HCT116 (cell line): ENCODE measurements around the gene NUDT14. TPM values are rescaled to one million over a fixed set of nuclear protein-coding genes. Genes with fewer than 3 reads are reported as not detected.

Experiments
- ATAC-seq: fragments of 200-7000 bp; cut with Tn5 transposase; 2 replicates; pipeline ENCODE4 v1.9.1; 2020; ENCODE audit warnings: mild to moderate bottlenecking, moderate library complexity
- BruUV-seq: library from RNA; stranded (reverse); fragments of 400-500 nt; replicated peaks from 2 replicates; lab custom pipeline; 2021; lab: Mats Ljungman, UMichigan
- CTCF ChIA-PET: fragments of 300-600 bp; sonication (Branson Sonifier 250); formaldehyde crosslinking; loops from one replicate; lab custom pipeline; 2021; ENCODE audit warnings: antibody characterized with exemption; lab: Charles Lee
- POLR2A ChIA-PET: fragments of 300-600, 350-600 bp; sonication (Branson Sonifier 250); formaldehyde crosslinking; loops from one replicate; lab custom pipeline; 2021; ENCODE audit warnings: antibody characterized with exemption; lab: Charles Lee
- RAD21 ChIA-PET, 2 experiments: fragments of 300-600 bp; sonication (Branson Sonifier 250); formaldehyde crosslinking; loops; one replicate each; lab custom pipeline; 2023; ENCODE audit warnings: low total read pairs in 2 of 2; ENCODE audit not compliant: uncharacterized antibody in 2 of 2, unreplicated experiment in 2 of 2, low non-redundant PET in 1 of 2; lab: Charles Lee
- DNase-seq: peaks from one replicate; pipeline ENCODE4 v3.0.0-alpha.2; 2010; ENCODE audit warnings: low read depth, low spot score
- H2AFZ ChIP-seq: fragments of 200-600 bp; shearing (Covaris generic), sonication (generic); 2 replicates; pipeline ENCODE4 v1.6.1; 2017; ENCODE audit warnings: low read depth, mixed run types, mixed read lengths, antibody characterized with exemption, low read length; ENCODE audit not compliant: poor library complexity, severe bottlenecking
- H3K27ac ChIP-seq: 2 replicates; pipeline ENCODE4 v1.5.1; 2012; ENCODE audit warnings: low read depth, low read length
- H3K27me3 ChIP-seq: fragments of 200-600 bp; sonication (generic); 2 replicates; pipeline ENCODE4 v1.6.1; 2016; ENCODE audit warnings: mixed run types, low read length, mixed read lengths; ENCODE audit not compliant: insufficient read depth
- H3K36me3 ChIP-seq, 2 experiments: fragments of 200-500 bp in 1 of 2; fragments of 200-600 bp in 1 of 2; sonication (Bioruptor generic) in 1 of 2; sonication (generic) in 1 of 2; 2 replicates each; pipeline versions ENCODE4 v1.5.1 to v1.6.1; 2014 to 2016; ENCODE audit warnings: low read length in 2 of 2, inconsistent platforms in 1 of 2, mixed read lengths in 1 of 2, mixed run types in 1 of 2; ENCODE audit not compliant: insufficient read depth in 2 of 2, control insufficient read depth in 1 of 2
- H3K4me1 ChIP-seq, 2 experiments: fragments of 200-600 bp in 1 of 2; sonication (generic) in 1 of 2; 2 replicates each; pipeline versions ENCODE4 v1.5.1 to v1.6.1; 2012 to 2017; ENCODE audit warnings: low read length in 2 of 2, inconsistent platforms in 1 of 2, mild to moderate bottlenecking in 1 of 2, mixed read lengths in 1 of 2, mixed run types in 1 of 2, moderate library complexity in 1 of 2; ENCODE audit not compliant: insufficient read depth in 2 of 2, control insufficient read depth in 1 of 2
- H3K4me2 ChIP-seq: fragments of 200-600 bp; sonication (generic); 2 replicates; pipeline ENCODE4 v1.6.1; 2017; ENCODE audit warnings: mixed run types, low read length, mixed read lengths
- H3K4me3 ChIP-seq, 2 experiments: fragments of 200-600 bp in 1 of 2; sonication (generic) in 1 of 2; replicated peaks in 1 of 2; 2 replicates each; pipeline ENCODE4 v1.5.1; 2011 to 2016; ENCODE audit warnings: low read length in 2 of 2, control low read depth in 1 of 2, low read depth in 1 of 2, mild to moderate bottlenecking in 1 of 2, mixed read lengths in 1 of 2, mixed run types in 1 of 2
- H3K79me2 ChIP-seq: fragments of 200-600 bp; sonication (generic); 2 replicates; pipeline ENCODE4 v1.6.1; 2017; ENCODE audit warnings: mild to moderate bottlenecking, mixed run types, low read length, moderate library complexity, mixed read lengths; ENCODE audit not compliant: insufficient read depth
- H3K9ac ChIP-seq: fragments of 200-600 bp; sonication (generic); 2 replicates; pipeline ENCODE4 v1.6.1; 2016; ENCODE audit warnings: low read length, mixed read lengths
- H3K9me2 ChIP-seq: fragments of 200-600 bp; sonication (generic), shearing (Covaris generic); 2 replicates; pipeline ENCODE4 v1.6.1; 2017; ENCODE audit warnings: mixed run types, mild to moderate bottlenecking, moderate library complexity; ENCODE audit not compliant: insufficient read depth
- H3K9me3 ChIP-seq, 2 experiments: fragments of 200-500 bp in 1 of 2; fragments of 200-600 bp in 1 of 2; sonication (Bioruptor generic) in 1 of 2; sonication (generic) in 1 of 2; 2 replicates each; pipeline ENCODE4 v1.6.1; 2014 to 2017; ENCODE audit warnings: low read length in 2 of 2, mixed read lengths in 2 of 2, inconsistent platforms in 1 of 2, low read depth in 1 of 2, mild to moderate bottlenecking in 1 of 2, mixed run types in 1 of 2, moderate library complexity in 1 of 2; ENCODE audit not compliant: control insufficient read depth in 1 of 2, insufficient read depth in 1 of 2
- H4K20me1 ChIP-seq: fragments of 200-600 bp; sonication (generic), shearing (Covaris generic); 2 replicates; pipeline ENCODE4 v1.6.1; 2017; ENCODE audit warnings: mixed run types, mild to moderate bottlenecking, moderate library complexity; ENCODE audit not compliant: insufficient read depth
- ATF3 ChIP-seq: IDR thresholded peaks from 2 replicates; pipeline ENCODE4 v1.6.1; 2012
- CEBPB ChIP-seq: IDR thresholded peaks from 2 replicates; pipeline ENCODE4 v1.6.1; 2012; ENCODE audit warnings: low read depth
- EZH2phosphoT487 ChIP-seq: fragments of 200-600 bp; IDR thresholded peaks from 2 replicates; pipeline ENCODE4 v1.6.1; 2018; ENCODE audit warnings: antibody characterized with exemption, borderline replicate concordance
- POLR2A ChIP-seq: IDR thresholded peaks from 2 replicates; pipeline ENCODE4 v1.7.0; 2011; ENCODE audit warnings: borderline replicate concordance; ENCODE audit not compliant: insufficient read depth, insufficient read length; ENCODE audit errors: extremely low read depth
- ZBTB33 ChIP-seq: IDR thresholded peaks from 2 replicates; pipeline ENCODE4 v1.6.1; 2011; ENCODE audit warnings: mild to moderate bottlenecking, low read length, moderate library complexity; ENCODE audit not compliant: insufficient replicate concordance; ENCODE audit errors: extremely low read depth
- ZFX ChIP-seq: fragments of 450-650 bp; IDR thresholded peaks from 2 replicates; pipeline ENCODE4 v1.6.1; 2017
- intact Hi-C: fragments of 100-400 bp; cut with micrococcal nuclease; formaldehyde crosslinking; loops from 2 replicates; pipeline ENCODE4 v1.10.0; 2022
- total RNA-seq: library from RNA; stranded (reverse); gene quantifications from one replicate; pipeline ENCODE4 v1.2.1, GENCODE V29; 2021; ENCODE audit not compliant: unreplicated experiment

NUDT14 gene
- total RNA-seq, 1 experiment from 2014 or later = 56.1 TPM

GRCh38 chr14:105161964-105162668 lies 19.0 kb downstream of the NUDT14 start:
- Histone ChIP-seq H3K79me2 (peaks cover 92% of the 10 kb centered on the region), H3K9me2 (no peaks in the 10 kb centered on the region), H3K4me3 (no peak overlapping the region), H3K4me2 (no peak overlapping the region)
- ATAC-seq = no peak
- TF ChIP-seq CEBPB (no peak), EZH2phosphoT487 (no peak), ZBTB33 (no peak), ZFX (no peak)
- TF ChIP-seq, all 23 proteins: peak for 0
- no peak overlapping the region for H2AFZ ChIP-seq
- no peak overlapping the region for H3K9ac ChIP-seq
- peaks cover 27 to 42% of the 10 kb centered on the region in 2 experiments for H3K4me1 ChIP-seq
- BruUV-seq = no TSS peak
- POLR2A ChIA-PET = no interaction called here
- H3K36me3 ChIP-seq = peaks cover 0 to 3% of the 10 kb centered on the region in 2 experiments; a peak in 1 of 4 replicates
- intact Hi-C loops = loop anchor here (10.0 kb wide), 1 partner anchor 187 kb away; the partner anchor contains the start of gene AHNAK2
- H4K20me1 ChIP-seq = no peaks in the 10 kb centered on the region; the same call in 1 of the 2 replicates
- RAD21 ChIA-PET = no interaction called here
- H3K27ac ChIP-seq = no peak overlapping the region
- CTCF ChIA-PET = no interaction called here
- H3K9me3 ChIP-seq = no peaks in the 10 kb centered on the region
- H3K27me3 ChIP-seq = no peaks in the 10 kb centered on the region
- no peak for DNase-seq

- BruUV-seq = no TSS peak
- H3K27me3 ChIP-seq = no peaks in the 10 kb centered on the region
- H3K4me2 ChIP-seq = no peak overlapping the region
- H3K9me3 ChIP-seq = no peaks in the 10 kb centered on the region
- H3K9ac ChIP-seq = no peak overlapping the region
- peaks cover 20 to 34% of the 10 kb centered on the region in 2 experiments for H3K4me1 ChIP-seq
- H3K27ac ChIP-seq = no peak overlapping the region; the same call in 1 of the 2 replicates
- no peaks in the 10 kb centered on the region for H3K9me2 ChIP-seq
- intact Hi-C loops = loop anchor here (10.0 kb wide), 1 partner anchor 187 kb away; the partner anchor contains the start of gene AHNAK2
- no peak overlapping the region for H3K4me3 ChIP-seq
- peaks cover 0 to 1% of the 10 kb centered on the region in 2 experiments; a peak in 1 of 4 replicates for H3K36me3 ChIP-seq
- TF ChIP-seq POLR2A = no peak
- TF ChIP-seq ATF3 = no peak
- H2AFZ ChIP-seq = no peak overlapping the region
- ChIA-PET RAD21 (no interaction called here), POLR2A (no interaction called here), CTCF (no interaction called here)
- peaks cover 84% of the 10 kb centered on the region for H3K79me2 ChIP-seq
- ATAC-seq = no peak
- H4K20me1 ChIP-seq = no peaks in the 10 kb centered on the region; the same call in 1 of the 2 replicates
- DNase-seq = no peak
Observed at GRCh38 chr14:105161309-105161708, 19.8 kb downstream of the NUDT14 start.
